Mesenteric fat pad (tissue), 1 donor: ENCODE measurements around the gene KRT33A. TPM values are rescaled to one million over a fixed set of nuclear protein-coding genes. Genes with fewer than 3 reads are reported as not detected.

Source experiments
- DNase-seq: peaks from one replicate; pipeline ENCODE4 v3.0.0-alpha.2; 2020; ENCODE audit warnings: low spot score
- total RNA-seq: library from RNA; stranded (reverse); fragmentation: NEBNext Ultra II Directional; extraction: Animal tissue kit (Norgen Biotek cat#: 25700); gene quantifications from one replicate; pipeline ENCODE4 v1.2.1, GENCODE V29; 2021
- donor health status: DM: yes; HTN: yes; CAD: no.

Gene KRT33A
- total RNA-seq, 1 donor from 2014 or later, result not detected

- no peak for DNase-seq
Measured at GRCh38 chr17:41329279-41329948, 21.2 kb downstream of the KRT33A start.

DNA sequence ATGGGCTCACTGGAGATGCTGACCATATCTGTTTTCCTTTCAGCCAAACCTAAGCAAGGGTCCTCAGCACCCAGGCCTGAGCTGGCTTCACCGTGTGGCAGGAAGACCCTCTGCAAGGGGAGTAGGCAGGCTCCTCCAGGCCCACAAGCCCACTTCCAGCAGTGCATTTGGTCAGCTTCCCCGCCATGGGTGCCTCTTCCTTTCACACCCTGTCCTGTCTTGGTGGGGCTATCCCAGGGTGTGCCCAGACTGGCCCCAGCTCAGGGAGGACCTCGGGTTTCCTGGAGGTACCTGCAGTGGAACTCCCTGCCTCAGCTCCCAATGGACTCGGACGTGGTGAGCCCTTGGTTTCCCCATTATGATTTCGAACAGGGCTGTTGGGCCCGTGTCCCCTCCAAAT is 22.4 kb downstream of the KRT33A start:
- DNase-seq, result no peak

DNA sequence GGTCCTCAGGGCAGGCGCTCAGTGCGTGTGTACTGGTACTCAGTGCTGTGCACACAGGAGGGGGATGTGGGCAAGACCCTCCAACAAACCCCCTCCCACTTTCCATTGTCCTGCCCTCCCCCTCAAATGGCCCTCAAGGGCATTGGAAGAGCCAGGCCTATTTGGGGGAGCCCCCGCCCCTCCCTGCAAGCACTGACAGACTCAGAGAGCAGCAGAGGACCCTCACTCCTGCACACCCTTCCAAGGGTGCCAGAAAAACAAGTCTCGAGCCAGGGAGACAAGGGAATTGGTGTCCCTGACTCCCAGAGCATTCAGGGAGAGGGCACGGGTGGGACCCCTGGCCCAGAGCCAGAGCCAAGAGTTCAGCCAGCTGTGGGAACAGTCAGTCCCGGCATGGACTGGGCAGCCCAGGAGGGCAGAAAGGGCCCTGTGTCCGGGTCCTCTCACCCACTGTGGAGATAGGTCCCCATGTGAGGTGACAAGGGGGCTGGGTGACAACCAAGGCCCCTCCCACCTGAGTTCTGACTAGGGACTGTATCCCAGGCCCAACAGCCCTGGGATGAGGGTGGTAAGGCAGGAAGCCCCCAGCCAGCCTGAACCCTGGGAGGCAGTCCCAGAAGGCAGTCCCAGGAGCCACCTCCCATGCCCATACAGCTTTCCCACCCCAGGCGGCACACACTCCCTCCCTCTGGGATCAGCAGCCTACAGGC is 23.1 kb downstream of the KRT33A start:
- no peak for DNase-seq

GRCh38 chr17:41326173-41327145 is 24.2 kb downstream of the KRT33A start:
- DNase-seq, result no peak

DNA sequence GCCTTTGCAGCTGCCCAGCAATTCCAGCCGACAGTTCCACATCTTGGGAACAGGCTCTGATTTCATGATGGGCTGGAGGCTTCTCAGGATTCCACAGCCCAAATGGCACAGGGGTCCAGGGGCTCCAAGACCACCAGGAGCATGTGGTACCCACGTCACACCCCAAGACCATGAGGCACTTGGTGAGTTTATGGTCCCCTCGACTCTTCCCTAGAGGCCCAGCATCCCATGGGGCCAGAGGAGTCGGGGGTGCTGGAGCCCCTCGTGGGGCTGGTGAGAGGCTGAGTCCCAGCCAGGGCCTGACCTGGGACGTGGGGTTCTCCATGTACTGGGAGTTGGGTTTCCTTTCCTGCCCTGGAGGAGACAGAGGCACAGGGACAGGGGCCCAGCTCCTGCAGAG is 25.0 kb downstream of the KRT33A start:
- DNase-seq, result no peak

DNA sequence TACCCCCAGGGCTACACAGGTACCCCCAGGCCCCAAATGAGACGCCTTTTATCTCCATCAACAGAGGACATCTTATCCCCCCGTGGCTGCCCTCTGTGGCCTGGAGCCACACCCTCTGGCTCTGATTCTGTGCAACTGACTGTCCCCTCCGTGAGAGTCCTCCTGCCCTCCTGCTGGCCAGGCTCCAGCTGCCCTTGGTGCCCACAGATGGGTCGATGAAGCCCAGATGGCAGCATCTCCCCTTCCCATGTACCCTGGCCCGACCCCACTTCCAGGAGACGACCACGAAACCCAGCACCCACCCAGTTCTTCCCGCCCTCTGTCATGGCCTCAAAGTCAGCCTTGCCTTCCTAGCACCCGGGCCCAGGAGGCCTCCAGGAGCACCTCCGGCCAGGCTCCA is 25.5 kb downstream of the KRT33A start:
- DNase-seq, result no peak

DNA sequence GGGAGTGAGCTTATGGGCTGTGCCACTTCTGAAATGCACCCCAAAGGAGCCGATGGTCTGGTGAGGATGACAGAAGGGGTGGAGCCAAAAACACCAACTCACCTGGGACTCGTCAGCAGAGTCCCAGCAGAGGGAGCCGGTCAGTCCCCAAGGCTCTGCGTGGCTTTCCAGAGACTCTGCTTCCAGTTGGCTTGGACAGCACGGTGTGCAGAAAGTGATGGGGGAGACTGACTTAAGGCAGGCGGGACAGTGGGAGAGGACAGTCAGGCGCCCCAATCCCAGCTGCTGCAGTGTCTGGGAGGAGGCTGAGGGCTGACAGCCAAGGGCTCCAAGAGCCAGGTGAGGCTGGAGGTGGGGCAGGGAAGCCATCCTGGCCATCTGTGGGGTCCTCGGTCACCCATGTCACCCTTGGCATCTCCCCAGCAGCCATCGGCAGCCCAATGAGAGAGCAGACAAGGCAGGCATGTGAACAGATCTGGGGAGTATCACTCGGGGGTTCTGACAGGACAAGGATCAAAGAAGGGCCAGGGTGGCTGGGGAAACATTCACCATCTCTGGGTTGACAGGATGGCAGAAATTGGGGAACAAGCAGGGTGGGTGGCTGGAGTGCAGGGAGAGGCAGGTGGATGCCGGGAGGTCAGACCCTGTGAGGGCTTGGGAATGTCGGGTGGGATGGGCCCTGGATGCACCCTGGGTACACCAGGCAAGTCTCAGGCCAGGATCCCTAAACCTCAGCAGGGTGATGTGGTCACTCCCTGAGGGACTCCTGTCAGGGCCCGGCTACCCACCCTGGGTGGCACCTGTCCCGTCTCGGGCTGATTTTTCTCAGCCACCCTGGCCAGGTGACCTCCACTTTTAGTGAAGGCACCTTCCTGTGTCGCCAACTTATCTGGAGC is 26.2 kb downstream of the KRT33A start:
- DNase-seq, result no peak

DNA sequence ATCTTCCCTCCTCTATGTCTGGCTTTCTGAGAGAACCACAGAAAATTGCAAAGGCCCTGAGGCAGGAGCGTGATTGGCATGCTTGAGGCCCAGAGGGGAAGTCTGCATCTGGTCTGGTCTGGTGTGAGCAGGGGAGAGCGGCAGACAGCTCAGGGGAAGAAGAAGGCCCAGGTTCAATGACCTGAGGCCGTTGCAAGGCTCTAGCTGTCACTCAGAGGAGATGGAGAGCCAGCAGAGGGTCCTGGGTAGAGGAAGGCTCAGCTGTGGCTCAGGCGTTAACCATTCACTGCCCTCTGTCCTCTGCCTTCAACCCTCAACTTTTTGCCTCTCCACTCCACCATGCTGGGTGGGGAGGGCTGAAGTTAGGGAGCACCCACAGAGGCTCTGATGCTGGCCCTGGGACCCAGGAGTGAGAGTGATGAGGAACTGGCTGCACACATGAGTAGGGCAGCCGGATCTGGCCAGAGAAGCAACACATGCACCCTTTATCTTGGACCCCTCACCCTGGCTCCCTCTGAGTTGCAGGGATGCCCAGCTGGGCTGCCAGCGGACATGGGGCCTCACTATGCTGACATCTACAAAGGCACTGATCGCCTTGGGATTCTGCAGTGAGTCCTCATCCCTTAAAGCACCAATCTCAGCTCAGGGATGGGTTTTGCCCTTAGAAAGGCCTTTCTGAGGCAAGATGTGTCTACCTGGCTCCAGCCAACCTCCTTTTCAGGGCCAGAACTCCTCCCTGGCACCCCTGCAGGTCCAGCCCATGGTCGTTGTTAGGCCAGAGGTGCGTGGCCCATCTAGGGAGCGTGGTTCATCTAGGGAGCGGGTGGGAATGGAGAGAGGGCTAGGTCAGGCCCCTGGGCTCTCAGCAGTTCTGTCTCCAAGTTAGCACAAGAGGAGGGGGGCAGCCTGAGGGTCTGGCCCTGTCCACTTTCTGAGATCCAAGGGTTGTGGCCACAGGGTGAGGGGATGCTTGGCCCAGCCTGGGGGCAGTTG is 27.4 kb downstream of the KRT33A start:
- no peak for DNase-seq

DNA sequence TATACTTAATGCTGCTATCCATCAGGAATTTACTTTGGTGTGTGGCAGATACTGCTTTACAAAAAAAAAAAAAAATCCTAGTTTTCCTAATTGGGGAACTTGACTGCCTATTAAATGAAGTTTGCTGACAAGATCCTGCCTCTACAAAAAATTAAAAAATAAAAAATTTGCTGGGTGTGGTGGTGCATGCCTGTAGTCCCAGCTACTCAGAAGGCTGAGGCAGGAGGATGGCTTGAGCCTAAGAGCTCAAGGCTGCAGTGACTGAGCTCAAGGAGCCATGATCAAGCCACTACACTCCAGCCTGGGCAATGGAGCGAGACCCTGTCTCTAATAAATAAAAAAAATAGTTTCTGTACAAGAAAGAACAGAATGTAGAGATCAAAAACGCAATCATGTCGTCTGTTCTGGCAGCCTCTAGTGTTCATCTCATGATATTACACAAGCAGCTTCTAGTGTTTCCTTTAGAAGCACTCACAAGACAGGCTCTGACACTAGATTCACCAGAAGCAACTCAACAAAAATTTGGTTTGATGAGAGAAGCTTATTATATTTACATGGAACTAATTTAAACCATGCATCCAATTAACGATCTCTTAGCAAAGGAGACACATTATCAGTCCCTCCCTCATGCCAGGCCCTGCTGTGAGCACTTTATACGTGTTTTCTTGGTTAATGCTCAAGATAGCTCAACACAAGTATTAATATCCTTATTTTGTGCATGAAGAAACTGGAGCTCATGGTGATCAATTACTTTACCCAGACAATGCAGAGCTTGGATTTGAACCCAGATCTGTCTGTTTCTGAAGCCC is 28.3 kb downstream of the KRT33A start:
- DNase-seq, result no peak

DNA sequence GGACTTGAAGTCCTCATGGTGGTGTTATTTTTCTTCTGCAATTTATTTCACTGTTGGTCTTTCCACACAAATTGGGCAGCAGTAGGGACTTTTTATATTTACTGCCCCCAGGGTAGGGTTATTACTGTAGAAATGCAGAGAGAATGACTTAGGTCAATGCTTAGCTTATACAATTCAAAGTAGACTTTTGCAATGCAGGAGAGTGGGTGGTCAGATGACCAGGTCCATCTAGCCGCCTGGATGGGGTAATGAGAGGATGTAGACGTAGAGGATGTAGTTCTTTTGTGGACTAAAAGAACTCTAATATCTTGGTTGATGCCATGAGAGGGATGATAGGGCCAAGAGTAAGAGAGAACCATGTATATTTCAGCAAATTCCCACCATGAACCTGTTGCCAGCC is 32.4 kb downstream of the KRT33A start:
- no peak for DNase-seq

DNA sequence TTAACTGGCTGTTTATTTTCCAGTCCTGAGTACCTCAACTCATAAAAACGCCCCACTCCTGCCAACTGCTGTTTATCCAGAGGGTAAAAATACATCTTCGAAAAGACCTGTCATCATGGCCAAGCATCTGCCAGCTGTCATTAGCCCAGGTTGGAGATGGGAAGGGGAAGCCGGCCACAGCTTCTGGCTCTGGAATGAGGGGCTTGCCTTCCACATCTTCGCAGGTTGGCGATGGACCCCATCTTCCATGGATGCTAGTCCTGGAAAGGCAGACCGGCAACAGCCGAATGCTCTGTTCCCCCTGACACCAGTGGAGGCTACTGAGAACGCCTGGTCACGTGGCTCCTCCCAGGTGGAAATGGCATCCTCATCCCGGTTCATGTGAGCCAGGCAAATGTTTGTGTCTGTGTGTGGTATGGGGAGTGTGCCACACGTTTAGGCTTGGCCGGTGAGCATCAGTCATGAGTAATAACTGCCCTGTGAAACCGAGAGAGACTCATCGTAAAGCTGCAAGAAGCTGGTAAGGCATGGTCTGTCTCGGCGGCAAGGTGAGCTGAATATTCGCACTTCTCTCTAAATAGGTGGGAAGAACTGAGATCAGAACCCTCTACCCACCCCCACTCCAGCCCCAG is 34.7 kb downstream of the KRT33A start:
- no peak for DNase-seq

- DNase-seq, result no peak
Measured at GRCh38 chr17:41315204-41315794, 35.3 kb downstream of the KRT33A start, which contains the start of gene KRTAP17-1. TSS of gene KRTAP17-1 (minus strand) at chr17:41315710. CDS start at chr17:41315650, 60 bp downstream.

GRCh38 chr17:41311111-41311510 is 39.5 kb downstream of the KRT33A start:
- DNase-seq, result no peak

DNA sequence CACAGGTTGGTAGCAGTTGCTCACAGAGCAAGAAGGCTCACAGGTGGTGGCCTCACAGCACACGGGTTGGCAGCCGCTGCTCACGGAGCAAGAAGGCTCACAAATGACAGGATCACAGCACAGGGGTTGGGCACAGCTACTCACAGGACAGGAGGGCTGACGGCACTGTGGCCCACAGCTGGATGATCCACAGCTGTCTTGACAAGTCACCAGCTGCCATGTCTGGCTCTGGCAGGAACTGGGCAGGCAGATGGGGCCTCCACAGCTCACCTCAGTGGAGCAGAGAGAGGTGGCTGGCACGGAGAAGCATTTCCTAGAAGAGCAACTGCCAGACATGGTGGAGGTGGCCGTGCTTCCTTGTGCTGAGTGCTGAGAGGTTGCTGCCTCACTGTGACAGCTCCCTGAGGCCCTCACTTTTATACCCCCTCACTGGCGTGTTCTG is 41.7 kb downstream of the KRT33A start, which contains the start of gene KRTAP16-1:
Gene KRTAP16-1 (minus strand): TSS at position 392 of the 442 bp plus-strand sequence. CDS start 56 bp downstream, at position 336.
- no peak for DNase-seq

DNA sequence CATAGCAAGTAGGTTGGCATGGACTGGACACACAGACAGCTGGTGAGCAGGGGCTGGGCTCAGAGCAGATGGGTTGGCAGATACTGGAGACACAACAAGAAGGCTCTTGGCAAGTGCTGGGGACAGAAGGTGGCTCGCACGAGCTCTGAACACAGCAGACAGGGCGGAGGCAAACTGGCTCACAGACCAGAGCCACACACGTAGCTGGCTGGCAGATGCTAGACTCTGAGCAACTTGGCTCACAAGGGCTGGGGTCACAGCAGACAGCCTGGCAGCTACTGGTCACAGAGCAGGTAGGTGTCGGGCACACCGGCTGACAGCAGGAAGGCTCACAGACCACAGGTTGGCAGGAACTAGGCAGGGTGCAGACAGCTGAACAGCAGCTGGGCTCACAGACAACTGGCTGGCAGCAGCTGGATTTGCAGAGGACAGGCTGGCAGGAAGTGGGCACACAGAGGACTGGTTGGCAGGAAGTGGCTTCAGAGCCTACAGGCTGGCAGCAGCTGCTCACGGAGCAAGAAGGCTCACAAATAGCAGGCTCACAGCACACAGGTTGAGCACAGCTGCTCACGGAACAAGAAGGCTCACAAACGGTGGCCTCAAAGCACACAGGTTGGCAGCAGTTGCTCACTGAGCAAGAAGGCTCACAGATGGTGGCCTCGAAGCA is 42.2 kb downstream of the KRT33A start:
- peak; percentile 89 for DNase-seq

DNA sequence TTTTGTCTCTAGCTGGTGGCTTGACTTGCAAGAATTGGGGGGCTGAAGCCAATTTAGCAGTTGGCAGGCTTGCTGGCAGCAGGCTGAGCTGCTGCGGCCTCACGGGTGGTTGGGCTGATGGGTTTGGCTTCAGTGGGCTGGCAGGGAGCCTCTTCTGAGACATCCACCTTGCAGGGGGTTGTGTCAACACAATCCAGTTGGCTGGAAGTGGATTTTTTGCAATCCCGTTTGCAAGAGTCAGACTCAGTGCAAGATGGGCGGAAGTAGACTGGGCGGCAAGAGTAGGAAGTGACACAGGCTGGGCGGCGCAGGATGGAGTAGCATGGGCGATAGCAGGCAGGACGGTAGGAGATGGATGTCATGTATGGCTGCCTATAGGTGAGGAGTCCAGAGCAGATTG is 43.0 kb downstream of the KRT33A start:
- peak; percentile 88 for DNase-seq

- DNase-seq, result no peak
Measured at GRCh38 chr17:41304091-41304490, 46.5 kb downstream of the KRT33A start.
